Measurements from ENCODE around the gene IRF8. TPM values are rescaled to one million over a fixed set of nuclear protein-coding genes. Genes with fewer than 3 reads are reported as not detected.

The IRF8 gene
- total and polyA plus RNA-seq, 2 of the 4 experiments (the other 2 are of a cell fraction), result not detected

DNA sequence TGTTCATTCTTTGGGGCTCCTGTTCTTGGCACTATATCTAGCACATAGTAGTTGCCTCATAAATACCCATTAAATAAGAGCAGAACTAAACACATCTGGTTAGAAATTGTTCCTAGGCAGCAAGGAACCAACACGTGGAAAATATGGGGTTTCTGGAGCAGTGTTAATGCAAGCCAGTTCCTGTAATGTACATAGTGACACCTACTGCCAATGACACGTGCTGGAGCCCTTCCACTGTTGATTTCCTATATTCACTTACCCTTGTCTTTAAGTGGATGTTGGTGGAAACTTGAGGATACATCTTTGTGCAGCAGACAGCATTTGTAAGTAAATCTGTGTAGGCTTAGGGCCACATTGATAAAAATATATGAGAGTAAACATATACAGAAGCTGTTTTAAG, 1.6 kb upstream of the IRF8 start:
- ATAC-seq (ENCODE audit: low read depth), result no peak
- Histone ChIP-seq H3K4me1 (ENCODE audit: control insufficient read depth, insufficient read depth, low read length) (no peaks in the 10 kb centered on the region; the same call in 1 of the 2 replicates), H3K4ac (ENCODE audit: low read depth, low read length) (no peak overlapping the region), H2BK120ac (ENCODE audit: low read depth, low read length) (no peak overlapping the region), H3K56ac (ENCODE audit: extremely low read depth, insufficient read depth, low read length) (no peak overlapping the region), H3K9me1 (ENCODE audit: insufficient read depth, low read length) (no peaks in the 10 kb centered on the region), H2BK15ac (ENCODE audit: low read depth, low read length) (no peak overlapping the region), H4K8ac (ENCODE audit: low read depth in 2 of 2, low read length in 2 of 2) (no peak overlapping the region), H3K9me3 (ENCODE audit: control insufficient read depth, insufficient read depth, low read length) (no peaks in the 10 kb centered on the region; the same call in 1 of the 2 replicates), H3K79me1 (ENCODE audit: low read depth in 1 of 2, low read length in 2 of 2) (no peaks in the 10 kb centered on the region), H4K5ac (ENCODE audit: low read depth, low read length) (no peak overlapping the region), H3K9ac (ENCODE audit: low read depth, low read length) (no peak overlapping the region), H4K91ac (ENCODE audit: insufficient read depth, low read depth, low read length) (no peak overlapping the region), H3K14ac (replicated peaks; ENCODE audit: low read depth, low read length) (no peak overlapping the region), H3K36me3 (ENCODE audit: control insufficient read depth, insufficient read depth, low read length) (no peaks in the 10 kb centered on the region), H3K23ac (ENCODE audit: low read depth, low read length) (no peak overlapping the region), H3K27me3 (ENCODE audit: control insufficient read depth, insufficient read depth, low read length) (peaks cover 83% of the 10 kb centered on the region), H3K18ac (ENCODE audit: low read depth, low read length) (no peak overlapping the region), H3K27ac (ENCODE audit: insufficient read depth, low read length) (no peak overlapping the region), H2AK9ac (replicated peaks; ENCODE audit: low read depth, low read length, poor library complexity) (no peak overlapping the region), H2BK5ac (ENCODE audit: low read depth, low read length, poor library complexity, severe bottlenecking) (no peak overlapping the region), H2BK20ac (ENCODE audit: low read depth, low read length) (no peak overlapping the region), H4K20me1 (ENCODE audit: insufficient read depth, low read length) (peaks cover 4% of the 10 kb centered on the region; the same call in 1 of the 2 replicates), H2AFZ (replicated peaks; ENCODE audit: low read length, poor library complexity) (no peak overlapping the region), H3K4me3 (ENCODE audit: insufficient read depth, low read depth, low read length) (no peak overlapping the region), H3K4me2 (ENCODE audit: low read depth, low read length) (no peak overlapping the region), H2AK5ac (ENCODE audit: low read depth, low read length) (no peak overlapping the region)
- intact Hi-C loops (cut with micrococcal nuclease) (no loop called here), in situ Hi-C loops (cut with MboI; ENCODE audit: low sequenced_read_pairs) (no loop called here), dilution Hi-C loops (cut with HindIII; ENCODE audit: low sequenced_read_pairs, unreplicated experiment) (no loop called here)
- DNase-seq, result no peak
- ChIA-PET CTCF (no interaction called here), POLR2A (ENCODE audit: unreplicated experiment) (no interaction called here)
- BruUV-seq (replicated peaks), result no TSS peak
- TF ChIP-seq MAZ (IDR thresholded peaks at IDR 0.05; ENCODE audit: borderline replicate concordance, low read depth, low read length), result no peak
- TF ChIP-seq, protein P1, sequence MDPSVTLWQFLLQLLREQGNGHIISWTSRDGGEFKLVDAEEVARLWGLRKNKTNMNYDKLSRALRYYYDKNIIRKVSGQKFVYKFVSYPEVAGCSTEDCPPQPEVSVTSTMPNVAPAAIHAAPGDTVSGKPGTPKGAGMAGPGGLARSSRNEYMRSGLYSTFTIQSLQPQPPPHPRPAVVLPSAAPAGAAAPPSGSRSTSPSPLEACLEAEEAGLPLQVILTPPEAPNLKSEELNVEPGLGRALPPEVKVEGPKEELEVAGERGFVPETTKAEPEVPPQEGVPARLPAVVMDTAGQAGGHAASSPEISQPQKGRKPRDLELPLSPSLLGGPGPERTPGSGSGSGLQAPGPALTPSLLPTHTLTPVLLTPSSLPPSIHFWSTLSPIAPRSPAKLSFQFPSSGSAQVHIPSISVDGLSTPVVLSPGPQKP (IDR thresholded peaks at IDR 0.05; ENCODE audit: borderline replicate concordance, low read depth, low read length), result no peak
- no peak for TF ChIP-seq MXI1 (IDR thresholded peaks at IDR 0.05; ENCODE audit: borderline replicate concordance, low read depth, low read length)
- TF ChIP-seq RFX5 (IDR thresholded peaks at IDR 0.05; ENCODE audit: low read depth, low read length), result no peak
- TF ChIP-seq CEBPB (IDR thresholded peaks at IDR 0.05; ENCODE audit: low read depth, low read length), result no peak
- no peak for TF ChIP-seq CHD1 (IDR thresholded peaks at IDR 0.05; ENCODE audit: low read depth, low read length)
- TF ChIP-seq RCOR1 (IDR thresholded peaks at IDR 0.05; ENCODE audit: insufficient replicate concordance, low read length), result no peak
- TF ChIP-seq NFE2L2 (IDR thresholded peaks at IDR 0.05; ENCODE audit: low read depth, low read length), result no peak
- TF ChIP-seq FOS (IDR thresholded peaks at IDR 0.05; ENCODE audit: low read depth, low read length), result no peak
- TF ChIP-seq, protein P2, sequence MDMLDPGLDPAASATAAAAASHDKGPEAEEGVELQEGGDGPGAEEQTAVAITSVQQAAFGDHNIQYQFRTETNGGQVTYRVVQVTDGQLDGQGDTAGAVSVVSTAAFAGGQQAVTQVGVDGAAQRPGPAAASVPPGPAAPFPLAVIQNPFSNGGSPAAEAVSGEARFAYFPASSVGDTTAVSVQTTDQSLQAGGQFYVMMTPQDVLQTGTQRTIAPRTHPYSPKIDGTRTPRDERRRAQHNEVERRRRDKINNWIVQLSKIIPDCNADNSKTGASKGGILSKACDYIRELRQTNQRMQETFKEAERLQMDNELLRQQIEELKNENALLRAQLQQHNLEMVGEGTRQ (IDR thresholded peaks at IDR 0.05; ENCODE audit: low read depth, low read length), result no peak
- no peak for TF ChIP-seq RAD21 (IDR thresholded peaks at IDR 0.05; ENCODE audit: low read length)
- WGBS, 2 experiments (ENCODE audit: extremely low coverage in 2 of 2, insufficient read length in 1 of 2), result no CpG with 5 or more reads among the region's 2 CpGs
